HepG2 (cell line): ENCODE measurements around the gene PTPRE. TPM values are rescaled to one million over a fixed set of nuclear protein-coding genes. Genes with fewer than 3 reads are reported as not detected.

Experiments used
- ATAC-seq: fragments of 200-7000 bp; cut with Tn5 transposase; 3 replicates; pipeline ENCODE4 v1.9.1; 2020; ENCODE audit warnings: mild to moderate bottlenecking, moderate library complexity
- BruUV-seq: library from RNA; stranded (reverse); fragments of 400-500 nt; replicated peaks from 2 replicates; lab custom pipeline; 2021; lab: Mats Ljungman, UMichigan
- CTCF ChIA-PET: fragments of 300-600 bp; formaldehyde crosslinking; extraction: SDS; loops from one replicate; lab custom pipeline; 2021; ENCODE audit warnings: low total read pairs, inconsistent platforms, low intra/inter-chr PET ratio; lab: Yijun Ruan, JAX
- POLR2A ChIA-PET: fragments of 350-600 bp; sonication (Branson Sonifier 250); formaldehyde crosslinking; loops from one replicate; lab custom pipeline; 2020; ENCODE audit warnings: antibody characterized with exemption, inconsistent platforms; lab: Yijun Ruan, JAX
- DNase-seq: peaks from one replicate; pipeline ENCODE4 v3.0.0-alpha.2; 2015; ENCODE audit warnings: low spot score
- FAIRE-seq: peaks from 3 replicates; lab custom pipeline; 2011; peaks lifted over from hg19 to GRCh38; lab: Jason Lieb, UNC
- H2AFZ ChIP-seq: one replicate; pipeline ENCODE4 v1.6.1; 2011; ENCODE audit warnings: low read length, inconsistent platforms
- H3K27ac ChIP-seq: fragments of 300-600 bp; 3 replicates; pipeline ENCODE4 v1.8.0; 2011; ENCODE audit warnings: mixed run types, mild to moderate bottlenecking, mixed read lengths, low read length, inconsistent platforms; ENCODE audit not compliant: insufficient read depth; ENCODE audit errors: extremely low read length
- H3K27me3 ChIP-seq, 2 experiments: fragments of 200-600 bp in 1 of 2; 2 replicates in 1 of 2; 3 replicates in 1 of 2; pipeline versions ENCODE4 v1.6.0 to v1.8.0; 2011; ENCODE audit warnings: low read length in 2 of 2, mild to moderate bottlenecking in 2 of 2, moderate library complexity in 2 of 2, inconsistent platforms in 1 of 2; ENCODE audit not compliant: insufficient read depth in 2 of 2, control insufficient read depth in 1 of 2
- H3K36me3 ChIP-seq, 2 experiments: fragments of 200-600 bp in 1 of 2; replicated peaks in 1 of 2; 2 replicates in 1 of 2; 3 replicates in 1 of 2; pipeline versions ENCODE4 v1.5.1 to v1.8.0; 2011; ENCODE audit warnings: low read length in 2 of 2, inconsistent platforms in 1 of 2; ENCODE audit not compliant: insufficient read depth in 2 of 2, control insufficient read depth in 1 of 2
- H3K4me1 ChIP-seq: 2 replicates; pipeline ENCODE4 v1.5.1; 2012; ENCODE audit warnings: low read length, inconsistent platforms; ENCODE audit not compliant: insufficient read depth
- H3K4me2 ChIP-seq: 2 replicates; pipeline ENCODE4 v1.6.0; 2011; ENCODE audit warnings: low read depth, low read length, inconsistent platforms
- H3K4me3 ChIP-seq, 3 experiments: fragments of 200-600 bp in 1 of 3; sonication (generic), shearing (Covaris generic) in 1 of 3; replicated peaks in 1 of 3; 2 replicates each; pipeline ENCODE4 v1.5.1; 2011 to 2016; ENCODE audit warnings: low read length in 3 of 3, inconsistent platforms in 2 of 3, low read depth in 2 of 3, mild to moderate bottlenecking in 2 of 3, control low read depth in 1 of 3, mixed read lengths in 1 of 3; ENCODE audit not compliant: insufficient read depth in 1 of 3
- H3K79me2 ChIP-seq: one replicate; pipeline ENCODE4 v1.6.1; 2011; ENCODE audit warnings: low read length, inconsistent platforms; ENCODE audit not compliant: insufficient read depth
- H3K9ac ChIP-seq: 2 replicates; pipeline ENCODE4 v1.6.0; 2011; ENCODE audit warnings: mild to moderate bottlenecking, low read depth, low read length, inconsistent platforms; ENCODE audit not compliant: insufficient read depth
- H3K9me3 ChIP-seq: 2 replicates; pipeline ENCODE4 v1.5.1; 2012; ENCODE audit warnings: mild to moderate bottlenecking, low read length
- H4K20me1 ChIP-seq: 2 replicates; pipeline ENCODE4 v1.6.0; 2011; ENCODE audit warnings: inconsistent platforms, mild to moderate bottlenecking, low read length, moderate library complexity; ENCODE audit not compliant: insufficient read depth
- GZF1 ChIP-seq: sonication (generic); formaldehyde crosslinking; IDR thresholded peaks from 2 replicates; pipeline ENCODE4 v1.5.1; 2020; ENCODE audit warnings: mild to moderate bottlenecking, missing genetic modification reagents
- NR2F6 ChIP-seq, 2 experiments: IDR thresholded peaks; 2 replicates each; pipeline ENCODE4 v1.6.1; 2016; ENCODE audit warnings: antibody characterized with exemption in 1 of 2, mild to moderate bottlenecking in 1 of 2
- RAD51 ChIP-seq: fragments of 450-650 bp; IDR thresholded peaks from 2 replicates; pipeline ENCODE4 v1.6.1; 2016; ENCODE audit warnings: borderline replicate concordance
- ZNF124 ChIP-seq: sonication (generic); formaldehyde crosslinking; IDR thresholded peaks from 2 replicates; pipeline ENCODE4 v1.4.0; 2020; ENCODE audit warnings: missing genetic modification reagents
- ZNF180 ChIP-seq: sonication (generic); formaldehyde crosslinking; IDR thresholded peaks from 2 replicates; pipeline ENCODE4 v1.4.0; 2020; ENCODE audit warnings: low read depth, missing genetic modification reagents, borderline replicate concordance
- ZNF230 ChIP-seq: sonication (generic); formaldehyde crosslinking; IDR thresholded peaks from 2 replicates; pipeline ENCODE4 v1.4.0; 2020; ENCODE audit warnings: mild to moderate bottlenecking, missing genetic modification reagents
- ZNF713 ChIP-seq: sonication (generic); formaldehyde crosslinking; IDR thresholded peaks from 2 replicates; pipeline ENCODE4 v1.4.0; 2020; ENCODE audit warnings: mild to moderate bottlenecking, missing genetic modification reagents
- WGBS: methylation state at CpG from one replicate; pipeline ENCODE4 v1.1.6; 2017; ENCODE audit warnings: low lambda C conversion rate; 5-methylcytosine and 5-hydroxymethylcytosine counted together
- in situ Hi-C: cut with HindIII; loops from 2 replicates; pipeline ENCODE4 v1.10.0; 2017; ENCODE audit warnings: low pct_unique_long_range_greater_than_20kb; ENCODE audit not compliant: extremely low pct_ligation_motif_present
- intact Hi-C: fragments of 100-400 bp; cut with micrococcal nuclease; formaldehyde crosslinking; loops from one replicate; pipeline ENCODE4 v1.10.0; 2022; ENCODE audit not compliant: unreplicated experiment
- polyA plus RNA-seq, 8 experiments: library from polyadenylated mRNA; depleted of rRNA in 3 of 8; stranded (reverse) in 7 of 8; unstranded in 1 of 8; fragments of >200 nt; fragmentation: Illumina TruSeq in 4 of 8; extraction: Trizol in 4 of 8; gene quantifications; 2 replicates each; pipeline versions ENCODE4 v1.2.1 to v1.2.3, GENCODE V29; 2011 to 2016; ENCODE audit warnings: low read depth in 4 of 8, missing spikeins in 1 of 8, mixed read lengths in 1 of 8; ENCODE audit not compliant: insufficient read depth in 1 of 8
- total RNA-seq, 5 experiments: library from RNA; depleted of rRNA; stranded (reverse); fragments of >200 nt; fragmentation: Illumina TruSeq; extraction: Trizol; gene quantifications; 2 replicates each; pipeline ENCODE4 v1.2.3, GENCODE V29; 2016; ENCODE audit warnings: low read depth in 1 of 5
- TF ChIP-seq, protein P1 (sequence below): fragments of 450-650 bp; IDR thresholded peaks from 2 replicates; pipeline ENCODE4 v1.6.1; 2016

PTPRE gene
- total and polyA plus RNA-seq, 2 of the 13 experiments (the other 11 are each of a cell fraction or from before 2014, with no cell fraction given), result 0.01 to 0.02 TPM

- in situ Hi-C loops (no loop called here), intact Hi-C loops (no loop called here)
- TF ChIP-seq ZNF180 (CRISPR knock-in tag) (no peak), ZNF230 (CRISPR knock-in tag) (no peak), GZF1 (CRISPR knock-in tag) (no peak), ZNF124 (CRISPR knock-in tag) (no peak), ZNF713 (CRISPR knock-in tag) (no peak), RAD51 (peak; percentile 57; the same call in 1 of the 2 replicates), NR2F6 (IDR thresholded peaks at IDR 0.05) (no peak), NR2F6 (CRISPR knock-in tag; IDR thresholded peaks at IDR 0.05) (no peak)
- TF ChIP-seq, protein P1, sequence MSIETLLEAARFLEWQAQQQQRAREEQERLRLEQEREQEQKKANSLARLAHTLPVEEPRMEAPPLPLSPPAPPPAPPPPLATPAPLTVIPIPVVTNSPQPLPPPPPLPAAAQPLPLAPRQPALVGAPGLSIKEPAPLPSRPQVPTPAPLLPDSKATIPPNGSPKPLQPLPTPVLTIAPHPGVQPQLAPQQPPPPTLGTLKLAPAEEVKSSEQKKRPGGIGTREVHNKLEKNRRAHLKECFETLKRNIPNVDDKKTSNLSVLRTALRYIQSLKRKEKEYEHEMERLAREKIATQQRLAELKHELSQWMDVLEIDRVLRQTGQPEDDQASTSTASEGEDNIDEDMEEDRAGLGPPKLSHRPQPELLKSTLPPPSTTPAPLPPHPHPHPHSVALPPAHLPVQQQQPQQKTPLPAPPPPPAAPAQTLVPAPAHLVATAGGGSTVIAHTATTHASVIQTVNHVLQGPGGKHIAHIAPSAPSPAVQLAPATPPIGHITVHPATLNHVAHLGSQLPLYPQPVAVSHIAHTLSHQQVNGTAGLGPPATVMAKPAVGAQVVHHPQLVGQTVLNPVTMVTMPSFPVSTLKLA, result peak; percentile 84
- DNase-seq, result no peak
- no TSS peak for BruUV-seq
- no peaks in the 10 kb centered on the region for H4K20me1 ChIP-seq
- H3K9me3 ChIP-seq, result no peaks in the 10 kb centered on the region
- H3K27me3 ChIP-seq, result peaks cover 1 to 34% of the 10 kb centered on the region in 2 experiments; a peak in 4 of 5 replicates
- no peak overlapping the region for H3K4me3 ChIP-seq
- no peak overlapping the region for H2AFZ ChIP-seq
- no peaks in the 10 kb centered on the region for H3K4me1 ChIP-seq
- ChIA-PET CTCF (no interaction called here), POLR2A (no interaction called here)
- H3K9ac ChIP-seq, result no peak overlapping the region
- no peak overlapping the region for H3K27ac ChIP-seq
- ATAC-seq, result no peak
- WGBS, result 7% methylated on average over 9 of the region's 12 CpGs
- no peak for FAIRE-seq
- no peak overlapping the region for H3K4me2 ChIP-seq
- no peaks in the 10 kb centered on the region for H3K79me2 ChIP-seq
- no peaks in the 10 kb centered on the region for H3K36me3 ChIP-seq
These were observed 65.2 kb downstream of the PTPRE start for GRCh38 chr10:127971963-127972615.
